Uterus (tissue), 4 donors: Measurements from ENCODE around the gene MYLK3. TPM values are rescaled to one million over a fixed set of nuclear protein-coding genes. Genes with fewer than 3 reads are reported as not detected.

Experiments
- DNase-seq, 2 donors: peaks; one replicate each; pipeline ENCODE4 v3.0.0-alpha.2; 2019 to 2020
- H3K27ac ChIP-seq, 2 donors: fragments of 200-600 bp; sonication (generic); 1 replicate in 1 of 2; 2 replicates in 1 of 2; pipeline ENCODE4 v1.5.1; 2016 to 2018
- H3K27me3 ChIP-seq, 2 donors: fragments of 200-600 bp; sonication (generic); one replicate each; pipeline ENCODE4 v1.5.1; 2018 to 2019; ENCODE audit warnings: control low read depth in 1 of 2
- H3K36me3 ChIP-seq, 2 donors: fragments of 200-600 bp; sonication (generic); one replicate each; pipeline ENCODE4 v1.5.1; 2019; ENCODE audit warnings: control low read depth in 1 of 2
- H3K4me1 ChIP-seq, 2 donors: fragments of 200-600 bp; sonication (generic); one replicate each; pipeline ENCODE4 v1.5.1; 2018 to 2019; ENCODE audit warnings: control low read depth in 1 of 2
- H3K4me3 ChIP-seq, 2 donors: fragments of 200-600 bp; sonication (generic); 1 replicate in 1 of 2; 2 replicates in 1 of 2; pipeline ENCODE4 v1.5.1; 2018 to 2019; ENCODE audit warnings: mild to moderate bottlenecking in 1 of 2
- H3K9me3 ChIP-seq, 2 donors: fragments of 200-600 bp; sonication (generic); one replicate each; pipeline ENCODE4 v1.5.1; 2019; ENCODE audit warnings: control low read depth in 1 of 2
- CTCF ChIP-seq, 4 experiments: fragments of 200-600 bp in 2 of 4; fragments of 450-650 bp in 2 of 4; sonication (generic) in 2 of 4; IDR thresholded peaks; one replicate each; pipeline ENCODE4 v1.5.1; 2016 to 2019; ENCODE audit warnings: antibody characterized with exemption in 4 of 4, mild to moderate bottlenecking in 2 of 4, moderate library complexity in 1 of 4
- POLR2A ChIP-seq, 2 donors: fragments of 450-650 bp; IDR thresholded peaks; one replicate each; pipeline ENCODE4 v1.6.1; 2016; ENCODE audit warnings: antibody characterized with exemption in 2 of 2, mild to moderate bottlenecking in 1 of 2, moderate library complexity in 1 of 2
- intact Hi-C: fragments of 100-400 bp; cut with DNase I; formaldehyde crosslinking; loops from one replicate; pipeline ENCODE4 v1.15.1; 2023; ENCODE audit warnings: low total_unique reads
- total RNA-seq, 4 donors: library from RNA; depleted of rRNA in 3 of 4; stranded (reverse); fragments of >200 nt in 3 of 4; gene quantifications; one replicate each; pipeline versions ENCODE4 v1.1.0 to v1.2.4, GENCODE V29; 2014 to 2023
- donor health status: DM: yes; HTN: yes; CAD: no.

Gene MYLK3
- total RNA-seq, 4 donors from 2014 or later, result 0.51 to 4.8 (median 0.61) TPM; not detected in 1

GRCh38 chr16:46772463-46772862 is 24.3 kb upstream of the MYLK3 start:
- intact Hi-C loops, result no loop called here
- H3K27ac ChIP-seq, result no peak overlapping the region

GRCh38 chr16:46768809-46769208 is 20.7 kb upstream of the MYLK3 start:
- Histone ChIP-seq H3K27me3 (no peaks in the 10 kb centered on the region), H3K27ac (no peak overlapping the region), H3K36me3 (no peaks in the 10 kb centered on the region), H3K4me3 (no peak overlapping the region), H3K4me1 (no peaks in the 10 kb centered on the region), H3K9me3 (no peaks in the 10 kb centered on the region)
- DNase-seq, result no peak
- intact Hi-C loops, result no loop called here
- no peak for TF ChIP-seq CTCF (IDR thresholded peaks at IDR 0.05)
- TF ChIP-seq POLR2A (IDR thresholded peaks at IDR 0.05), result no peak

More at GRCh38 chr16:46772463-46772862, 24.3 kb upstream of the MYLK3 start:
- H3K27me3 ChIP-seq, result no peaks in the 10 kb centered on the region
- no peak for DNase-seq
- H3K4me1 ChIP-seq, result no peaks in the 10 kb centered on the region
- no peak overlapping the region for H3K4me3 ChIP-seq
- H3K36me3 ChIP-seq, result no peaks in the 10 kb centered on the region
- TF ChIP-seq POLR2A (IDR thresholded peaks at IDR 0.05) (no peak), CTCF (IDR thresholded peaks at IDR 0.05) (no peak)
- no peaks in the 10 kb centered on the region for H3K9me3 ChIP-seq

- H3K27ac ChIP-seq, result no peak overlapping the region
- no peaks in the 10 kb centered on the region for H3K36me3 ChIP-seq
- intact Hi-C loops, result no loop called here
- DNase-seq, result no peak
- H3K27me3 ChIP-seq, result no peaks in the 10 kb centered on the region
- TF ChIP-seq CTCF (IDR thresholded peaks at IDR 0.05) (no peak), POLR2A (IDR thresholded peaks at IDR 0.05) (no peak)
- no peaks in the 10 kb centered on the region for H3K4me1 ChIP-seq
- no peak overlapping the region for H3K4me3 ChIP-seq
- H3K9me3 ChIP-seq, result no peaks in the 10 kb centered on the region
Observed at GRCh38 chr16:46765050-46765449, 16.9 kb upstream of the MYLK3 start.

GRCh38 chr16:46763147-46763546 is 15.0 kb upstream of the MYLK3 start:
- no peaks in the 10 kb centered on the region for H3K4me1 ChIP-seq
- no peak for DNase-seq
- no peak overlapping the region for H3K27ac ChIP-seq
- no peaks in the 10 kb centered on the region for H3K27me3 ChIP-seq
- TF ChIP-seq POLR2A (IDR thresholded peaks at IDR 0.05) (no peak), CTCF (IDR thresholded peaks at IDR 0.05) (no peak)
- no peaks in the 10 kb centered on the region for H3K36me3 ChIP-seq
- intact Hi-C loops, result no loop called here
- no peak overlapping the region for H3K4me3 ChIP-seq
- no peaks in the 10 kb centered on the region for H3K9me3 ChIP-seq

- no peaks in the 10 kb centered on the region for H3K4me1 ChIP-seq
- H3K36me3 ChIP-seq, result no peaks in the 10 kb centered on the region
- no peaks in the 10 kb centered on the region for H3K9me3 ChIP-seq
- H3K27me3 ChIP-seq, result no peaks in the 10 kb centered on the region
- no peak for DNase-seq
- no peak overlapping the region for H3K4me3 ChIP-seq
- intact Hi-C loops, result no loop called here
- no peak overlapping the region for H3K27ac ChIP-seq
- TF ChIP-seq POLR2A (IDR thresholded peaks at IDR 0.05), result no peak
- TF ChIP-seq CTCF (IDR thresholded peaks at IDR 0.05), result no peak
Observed at GRCh38 chr16:46762583-46762982, 14.4 kb upstream of the MYLK3 start.
